ENCODE data around the gene MT1M.

DNA sequence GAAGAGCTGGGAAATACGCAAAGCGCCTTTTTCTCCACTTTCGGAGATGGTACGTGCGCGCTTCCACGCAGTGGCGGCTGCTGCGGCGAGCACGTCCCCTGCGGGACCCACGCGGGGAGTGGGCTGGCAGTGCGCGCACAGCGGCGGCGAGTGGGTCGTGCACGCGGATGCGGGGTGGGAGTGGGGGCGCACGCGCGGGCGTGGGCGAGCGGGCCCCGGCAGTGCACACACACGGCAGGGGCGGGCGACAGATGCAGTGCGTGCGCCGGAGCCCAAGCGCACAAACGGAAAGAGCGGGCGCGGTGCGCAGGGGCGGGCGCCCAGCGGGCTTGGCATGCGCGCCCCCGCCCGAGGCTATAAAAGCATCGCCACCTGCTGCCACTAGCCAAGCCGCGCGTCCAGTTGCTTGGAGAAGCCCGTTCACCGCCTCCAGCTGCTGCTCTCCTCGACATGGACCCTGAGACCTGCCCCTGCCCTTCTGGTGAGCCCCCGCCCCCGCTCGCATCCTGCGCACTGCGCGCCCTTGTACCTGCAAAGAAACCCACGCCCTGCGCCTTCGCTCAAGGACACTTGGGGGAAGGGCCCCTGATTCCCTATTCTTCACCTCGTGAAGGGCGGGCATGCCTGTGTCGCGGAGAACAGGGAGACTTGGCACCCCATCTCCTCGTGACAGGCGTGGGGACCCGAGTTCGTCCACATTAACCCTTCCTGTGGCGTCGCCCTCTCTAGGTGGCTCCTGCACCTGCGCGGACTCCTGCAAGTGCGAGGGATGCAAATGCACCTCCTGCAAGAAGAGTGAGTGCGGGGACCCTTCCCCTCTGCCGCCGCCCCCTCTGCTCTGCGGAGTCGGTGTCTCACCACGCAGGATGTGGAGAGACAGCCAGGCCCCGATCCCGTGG is 43.1 kb upstream of the MT1M start, which contains the start of gene MT3:
- TF ChIP-seq, protein P1, sequence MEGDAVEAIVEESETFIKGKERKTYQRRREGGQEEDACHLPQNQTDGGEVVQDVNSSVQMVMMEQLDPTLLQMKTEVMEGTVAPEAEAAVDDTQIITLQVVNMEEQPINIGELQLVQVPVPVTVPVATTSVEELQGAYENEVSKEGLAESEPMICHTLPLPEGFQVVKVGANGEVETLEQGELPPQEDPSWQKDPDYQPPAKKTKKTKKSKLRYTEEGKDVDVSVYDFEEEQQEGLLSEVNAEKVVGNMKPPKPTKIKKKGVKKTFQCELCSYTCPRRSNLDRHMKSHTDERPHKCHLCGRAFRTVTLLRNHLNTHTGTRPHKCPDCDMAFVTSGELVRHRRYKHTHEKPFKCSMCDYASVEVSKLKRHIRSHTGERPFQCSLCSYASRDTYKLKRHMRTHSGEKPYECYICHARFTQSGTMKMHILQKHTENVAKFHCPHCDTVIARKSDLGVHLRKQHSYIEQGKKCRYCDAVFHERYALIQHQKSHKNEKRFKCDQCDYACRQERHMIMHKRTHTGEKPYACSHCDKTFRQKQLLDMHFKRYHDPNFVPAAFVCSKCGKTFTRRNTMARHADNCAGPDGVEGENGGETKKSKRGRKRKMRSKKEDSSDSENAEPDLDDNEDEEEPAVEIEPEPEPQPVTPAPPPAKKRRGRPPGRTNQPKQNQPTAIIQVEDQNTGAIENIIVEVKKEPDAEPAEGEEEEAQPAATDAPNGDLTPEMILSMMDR (IDR thresholded peaks at IDR 0.05) = peak in 1 of 5 experiments; percentile 43
- TF ChIP-seq POLR2A (IDR thresholded peaks at IDR 0.05) (peak; percentile 60 to 75), EP300 (IDR thresholded peaks at IDR 0.05) (peak in 1 of 2 donors; percentile 85)

Measured in tibial nerve (tissue), 4 donors.